HL-60 (cell line): Measurements from ENCODE around the gene CAMK1D.

ENCODE experiments used
- DNase-seq, 2 experiments: peaks; one replicate each; pipeline ENCODE4 v3.0.0-alpha.2; 2010 to 2020; ENCODE audit warnings: low read depth in 1 of 2, low spot score in 1 of 2
- H3K27ac ChIP-seq: fragments of 250-450 bp; sonication (Bioruptor Pico); replicated peaks from 2 replicates; pipeline ENCODE4 v1.5.1; 2020; ENCODE audit warnings: mild to moderate bottlenecking, moderate library complexity
- H3K27me3 ChIP-seq: fragments of 250-450 bp; sonication (Bioruptor Pico); 2 replicates; pipeline ENCODE4 v1.5.1; 2021; ENCODE audit warnings: mild to moderate bottlenecking, moderate library complexity; ENCODE audit not compliant: insufficient read depth, poor library complexity, severe bottlenecking
- H3K4me3 ChIP-seq: replicated peaks from 2 replicates; pipeline ENCODE4 v1.5.1; 2011; ENCODE audit warnings: mild to moderate bottlenecking, control low read depth, low read length; ENCODE audit not compliant: insufficient read depth
- CTCF ChIP-seq: IDR thresholded peaks from one replicate; pipeline ENCODE4 v1.5.1; 2011; ENCODE audit warnings: low read length, control low read depth, inconsistent platforms; ENCODE audit not compliant: insufficient read depth
- GABPA ChIP-seq: IDR thresholded peaks from 2 replicates; pipeline ENCODE4 v1.6.1; 2012; ENCODE audit warnings: low read depth
- POLR2AphosphoS5 ChIP-seq: IDR thresholded peaks from 2 replicates; pipeline ENCODE4 v1.6.1; 2012; ENCODE audit warnings: low read depth
- REST ChIP-seq: IDR thresholded peaks from 2 replicates; pipeline ENCODE4 v1.6.1; 2012; ENCODE audit warnings: low read depth; ENCODE audit not compliant: insufficient replicate concordance
- SPI1 ChIP-seq: IDR thresholded peaks from 2 replicates; pipeline ENCODE4 v1.6.1; 2012; ENCODE audit warnings: low read depth, mild to moderate bottlenecking, borderline replicate concordance

The CAMK1D gene

GRCh38 chr10:12603766-12604470 is 254.6 kb downstream of the CAMK1D start:
- Histone ChIP-seq H3K27me3 (no peaks in the 10 kb centered on the region), H3K27ac (no peak overlapping the region), H3K4me3 (no peak overlapping the region)
- DNase-seq: no peak
- TF ChIP-seq CTCF (no peak), GABPA (no peak), POLR2AphosphoS5 (no peak), REST (no peak), SPI1 (no peak)

- Histone ChIP-seq H3K27ac (no peak overlapping the region), H3K27me3 (no peaks in the 10 kb centered on the region), H3K4me3 (no peak overlapping the region)
- DNase-seq: peak in 1 of 2 experiments; percentile 1
- no peak for TF ChIP-seq REST
- TF ChIP-seq SPI1: no peak
- no peak for TF ChIP-seq CTCF
- no peak for TF ChIP-seq POLR2AphosphoS5
- no peak for TF ChIP-seq GABPA
Observed at GRCh38 chr10:12605580-12606405, 256.4 kb downstream of the CAMK1D start.

GRCh38 chr10:12606461-12606860 is 257.1 kb downstream of the CAMK1D start:
- DNase-seq: no peak
- TF ChIP-seq REST (no peak), GABPA (no peak), POLR2AphosphoS5 (no peak), SPI1 (no peak), CTCF (no peak)
- Histone ChIP-seq H3K27ac (no peak overlapping the region), H3K27me3 (no peaks in the 10 kb centered on the region), H3K4me3 (no peak overlapping the region)
